ENCODE measurements around the gene NRL. TPM values are rescaled to one million over a fixed set of nuclear protein-coding genes. Genes with fewer than 3 reads are reported as not detected.

Gene NRL
- total and polyA plus RNA-seq, 12 donors = 2.2 to 20.2 (median 4.5) TPM

DNA sequence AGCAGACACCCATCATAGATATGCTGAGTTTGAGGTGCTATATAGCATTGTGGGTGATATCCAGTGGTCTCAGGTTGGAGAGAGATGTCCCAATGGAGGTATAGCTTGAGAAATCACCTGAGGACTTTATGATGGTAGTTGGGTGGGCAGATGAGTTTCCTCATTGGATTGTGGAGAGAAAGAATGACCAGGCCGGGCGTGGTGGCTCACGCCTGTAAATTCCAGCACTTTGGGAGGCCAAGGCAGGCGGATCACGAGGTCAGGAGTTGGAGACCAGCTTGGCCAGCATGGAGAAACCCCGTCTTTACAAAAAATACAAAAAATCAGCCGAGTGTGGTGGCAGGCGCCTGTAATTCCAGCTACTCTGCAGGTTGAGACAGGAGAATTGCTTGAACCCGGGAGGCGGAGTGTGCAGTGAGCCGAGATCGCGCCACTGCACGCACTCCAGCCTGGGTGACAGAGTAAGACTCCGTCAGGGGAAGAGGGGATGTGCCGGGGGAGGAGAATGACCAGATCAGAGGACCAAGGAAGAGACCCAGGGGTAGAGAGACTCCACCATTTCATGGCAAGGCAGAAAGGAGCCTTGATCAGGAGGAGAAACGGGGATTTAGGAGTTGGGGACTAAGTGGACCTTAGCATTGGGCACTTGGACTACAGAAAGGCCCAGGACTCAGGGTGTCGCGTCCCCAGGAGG, 21.4 kb downstream of the NRL start:
- H3K4me3 ChIP-seq = peak overlapping the region in 2 of 4 donors; percentile 82 to 96
- H3K27ac ChIP-seq = peak overlapping the region in 4 of 5 donors; percentile 83 to 91 (median 90)
- peaks cover 4 to 21% of the 10 kb centered on the region in 2 donors for H3K4me1 ChIP-seq (replicated peaks in 1 of 2)
- intact Hi-C loops (cut with DNase I) = loop anchor here (5.0 kb wide), 1 partner anchor 36 kb away; no protein-coding TSS in a partner anchor
- H3K9me3 ChIP-seq (replicated peaks in 1 of 3) = no peaks in the 10 kb centered on the region
- TF ChIP-seq, protein P1, sequence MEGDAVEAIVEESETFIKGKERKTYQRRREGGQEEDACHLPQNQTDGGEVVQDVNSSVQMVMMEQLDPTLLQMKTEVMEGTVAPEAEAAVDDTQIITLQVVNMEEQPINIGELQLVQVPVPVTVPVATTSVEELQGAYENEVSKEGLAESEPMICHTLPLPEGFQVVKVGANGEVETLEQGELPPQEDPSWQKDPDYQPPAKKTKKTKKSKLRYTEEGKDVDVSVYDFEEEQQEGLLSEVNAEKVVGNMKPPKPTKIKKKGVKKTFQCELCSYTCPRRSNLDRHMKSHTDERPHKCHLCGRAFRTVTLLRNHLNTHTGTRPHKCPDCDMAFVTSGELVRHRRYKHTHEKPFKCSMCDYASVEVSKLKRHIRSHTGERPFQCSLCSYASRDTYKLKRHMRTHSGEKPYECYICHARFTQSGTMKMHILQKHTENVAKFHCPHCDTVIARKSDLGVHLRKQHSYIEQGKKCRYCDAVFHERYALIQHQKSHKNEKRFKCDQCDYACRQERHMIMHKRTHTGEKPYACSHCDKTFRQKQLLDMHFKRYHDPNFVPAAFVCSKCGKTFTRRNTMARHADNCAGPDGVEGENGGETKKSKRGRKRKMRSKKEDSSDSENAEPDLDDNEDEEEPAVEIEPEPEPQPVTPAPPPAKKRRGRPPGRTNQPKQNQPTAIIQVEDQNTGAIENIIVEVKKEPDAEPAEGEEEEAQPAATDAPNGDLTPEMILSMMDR (IDR thresholded peaks at IDR 0.05) = peak in 1 of 6 experiments; percentile 9
- TF ChIP-seq POLR2A (IDR thresholded peaks at IDR 0.05) = no peak
- no peak for DNase-seq
- 81 to 90% (median 87%) methylated on average over 15 to 19 of the region's 19 CpGs for WGBS, 4 donors
- H3K27me3 ChIP-seq = no peaks in the 10 kb centered on the region
- H3K36me3 ChIP-seq (replicated peaks in 1 of 2) = peaks cover 0 to 6% of the 10 kb centered on the region in 2 donors

DNA sequence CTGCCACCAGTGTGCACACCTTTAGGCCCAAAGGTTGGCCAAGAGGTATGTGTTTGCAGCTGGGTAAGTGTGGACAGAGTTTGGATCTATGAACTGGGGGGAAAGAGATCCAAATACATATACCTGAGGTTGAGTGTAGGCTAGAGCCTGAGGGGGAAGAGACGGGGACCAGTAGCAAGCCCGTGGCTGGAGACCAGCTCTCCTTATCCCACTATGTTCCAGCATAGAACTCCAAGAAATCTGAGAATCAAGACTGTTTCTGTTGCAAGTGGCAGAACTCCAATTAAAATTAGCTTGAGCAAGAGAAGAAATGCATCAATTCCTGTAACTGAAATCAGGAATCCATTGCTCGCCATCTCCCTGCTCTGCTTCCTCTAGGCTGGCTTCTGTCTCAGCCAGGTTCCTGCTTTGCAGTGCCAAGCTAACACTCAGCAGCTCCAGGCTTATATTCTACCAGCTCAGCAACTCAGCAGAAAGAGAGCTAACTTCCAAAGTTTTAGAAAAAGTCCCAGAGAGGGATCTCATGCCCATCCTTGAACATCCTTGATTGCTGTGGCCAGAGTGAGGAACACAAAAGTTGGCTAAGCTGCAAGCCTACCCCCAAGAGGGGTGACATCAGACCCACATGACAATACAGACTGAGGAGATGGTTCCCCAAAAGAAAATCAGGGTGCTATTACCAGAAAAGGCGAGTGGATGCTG, 22.1 kb downstream of the NRL start:
- no peak for TF ChIP-seq POLR2A (IDR thresholded peaks at IDR 0.05)
- TF ChIP-seq, protein P1 (IDR thresholded peaks at IDR 0.05) = no peak
- no peak for DNase-seq
- H3K27me3 ChIP-seq = no peaks in the 10 kb centered on the region
- peak overlapping the region in 2 of 5 donors; percentile 89 to 91 for H3K27ac ChIP-seq
- no peaks in the 10 kb centered on the region for H3K9me3 ChIP-seq (replicated peaks in 1 of 3)
- WGBS, 4 donors = 80 to 85% (median 83%) methylated on average over 4 of the region's 4 CpGs
- no peaks in the 10 kb centered on the region for H3K36me3 ChIP-seq (replicated peaks in 1 of 2)
- peaks cover 4 to 21% of the 10 kb centered on the region in 2 donors for H3K4me1 ChIP-seq (replicated peaks in 1 of 2)
- no peak overlapping the region for H3K4me3 ChIP-seq
- intact Hi-C loops (cut with DNase I) = loop anchor here (5.0 kb wide), 1 partner anchor 35 kb away; no protein-coding TSS in a partner anchor

DNA sequence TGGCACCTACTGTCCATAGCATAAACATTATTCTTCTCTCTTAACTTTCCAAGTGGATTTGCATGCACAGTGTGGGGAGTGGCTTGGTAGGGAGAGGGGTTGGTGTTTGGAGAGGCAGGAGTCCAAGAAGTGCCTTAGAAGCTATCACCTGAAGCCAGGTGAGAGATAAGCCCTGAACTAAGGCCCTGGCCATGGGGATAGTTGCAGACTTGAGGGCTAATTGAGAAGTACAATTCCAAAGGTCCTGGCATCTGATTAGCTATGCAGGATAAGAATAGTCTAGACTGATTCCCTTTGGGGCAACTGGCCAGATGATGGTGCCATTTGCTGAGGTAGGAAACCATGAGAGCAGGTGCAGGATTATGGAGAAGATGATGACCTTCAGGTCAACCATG, 22.6 kb downstream of the NRL start:
- intact Hi-C loops (cut with DNase I) = loop anchor here (5.0 kb wide), 1 partner anchor 35 kb away; no protein-coding TSS in a partner anchor
- Histone ChIP-seq H3K27ac (peak overlapping the region in 1 of 5 donors; percentile 89), H3K36me3 (replicated peaks in 1 of 2) (no peaks in the 10 kb centered on the region), H3K4me1 (replicated peaks in 1 of 2) (peaks cover 4 to 21% of the 10 kb centered on the region in 2 donors), H3K27me3 (no peaks in the 10 kb centered on the region), H3K9me3 (replicated peaks in 1 of 3) (no peaks in the 10 kb centered on the region), H3K4me3 (no peak overlapping the region)
- no peak for TF ChIP-seq POLR2A (IDR thresholded peaks at IDR 0.05)
- TF ChIP-seq, protein P1 (IDR thresholded peaks at IDR 0.05) = no peak
- DNase-seq = no peak

DNA sequence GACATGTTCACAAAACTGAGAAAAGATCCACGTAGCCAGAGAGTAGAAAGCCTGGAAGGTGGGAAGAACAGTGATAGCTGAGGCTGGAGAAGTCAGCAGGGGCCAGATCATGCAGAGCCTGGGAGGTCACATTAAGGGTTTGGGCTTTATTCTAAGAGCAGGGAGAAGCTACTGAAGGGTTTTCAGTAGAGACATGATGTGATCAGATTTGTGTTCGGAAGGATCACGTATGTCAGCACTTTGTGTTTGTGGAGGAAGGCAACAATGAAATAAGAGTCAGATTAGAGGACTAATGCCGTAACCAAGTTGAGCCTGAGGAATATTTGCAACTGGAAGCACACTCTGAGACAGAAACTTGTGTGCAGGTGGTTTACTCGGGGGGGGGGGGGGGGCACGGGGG, 24.9 kb downstream of the NRL start:
- no peak overlapping the region for H3K27ac ChIP-seq
- H3K27me3 ChIP-seq = no peaks in the 10 kb centered on the region
- no peak for TF ChIP-seq POLR2A (IDR thresholded peaks at IDR 0.05)
- TF ChIP-seq, protein P1 (IDR thresholded peaks at IDR 0.05) = no peak
- no peak overlapping the region for H3K4me3 ChIP-seq
- 77 to 92% (median 83%) methylated on average over 6 of the region's 6 CpGs for WGBS, 4 donors
- no peaks in the 10 kb centered on the region for H3K36me3 ChIP-seq (replicated peaks in 1 of 2)
- DNase-seq = no peak
- peaks cover under 1 to 11% of the 10 kb centered on the region in 2 donors for H3K4me1 ChIP-seq (replicated peaks in 1 of 2)
- intact Hi-C loops (cut with DNase I) = loop anchor here (5.0 to 10.0 kb wide), 2 partner anchors 33 to 115 kb away; no protein-coding TSS in a partner anchor
- no peaks in the 10 kb centered on the region for H3K9me3 ChIP-seq (replicated peaks in 1 of 3)
